GM12864 (cell line): ENCODE measurements around the gene GALNT17.

ENCODE experiments used
- DNase-seq: peaks from one replicate; pipeline ENCODE4 v3.0.0-alpha.2; 2011; ENCODE audit warnings: low read depth
- H3K4me3 ChIP-seq: 2 replicates; pipeline ENCODE4 v1.5.1; 2011; ENCODE audit warnings: mild to moderate bottlenecking, low read depth, low read length, control low read depth
- TF ChIP-seq, protein P1 (sequence below): IDR thresholded peaks from 2 replicates; pipeline ENCODE4 v1.5.1; 2011; ENCODE audit warnings: low read depth, mild to moderate bottlenecking, moderate library complexity, low read length, control low read depth, inconsistent platforms; ENCODE audit errors: missing control alignments

GALNT17 gene

DNA sequence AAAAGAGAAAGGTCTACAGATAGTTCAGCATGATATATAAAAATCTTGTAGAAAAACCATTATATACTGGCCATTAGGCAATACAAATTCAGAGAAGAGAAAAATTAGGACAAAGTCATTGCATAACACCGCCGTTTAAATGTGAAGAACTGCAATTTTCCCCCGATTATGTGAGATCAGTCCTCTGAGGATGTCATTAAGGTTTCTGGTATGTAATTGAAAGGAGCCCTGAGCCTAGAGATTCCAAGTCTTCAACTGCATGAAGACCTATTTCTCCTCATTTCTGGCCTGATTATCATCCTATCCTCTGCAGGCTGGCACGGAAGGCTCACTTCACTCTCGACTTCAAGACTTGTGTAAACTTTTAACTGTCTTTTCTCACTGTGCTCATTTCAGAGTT, 395.3 kb downstream of the GALNT17 start:
- no peak overlapping the region for H3K4me3 ChIP-seq
- TF ChIP-seq, protein P1, sequence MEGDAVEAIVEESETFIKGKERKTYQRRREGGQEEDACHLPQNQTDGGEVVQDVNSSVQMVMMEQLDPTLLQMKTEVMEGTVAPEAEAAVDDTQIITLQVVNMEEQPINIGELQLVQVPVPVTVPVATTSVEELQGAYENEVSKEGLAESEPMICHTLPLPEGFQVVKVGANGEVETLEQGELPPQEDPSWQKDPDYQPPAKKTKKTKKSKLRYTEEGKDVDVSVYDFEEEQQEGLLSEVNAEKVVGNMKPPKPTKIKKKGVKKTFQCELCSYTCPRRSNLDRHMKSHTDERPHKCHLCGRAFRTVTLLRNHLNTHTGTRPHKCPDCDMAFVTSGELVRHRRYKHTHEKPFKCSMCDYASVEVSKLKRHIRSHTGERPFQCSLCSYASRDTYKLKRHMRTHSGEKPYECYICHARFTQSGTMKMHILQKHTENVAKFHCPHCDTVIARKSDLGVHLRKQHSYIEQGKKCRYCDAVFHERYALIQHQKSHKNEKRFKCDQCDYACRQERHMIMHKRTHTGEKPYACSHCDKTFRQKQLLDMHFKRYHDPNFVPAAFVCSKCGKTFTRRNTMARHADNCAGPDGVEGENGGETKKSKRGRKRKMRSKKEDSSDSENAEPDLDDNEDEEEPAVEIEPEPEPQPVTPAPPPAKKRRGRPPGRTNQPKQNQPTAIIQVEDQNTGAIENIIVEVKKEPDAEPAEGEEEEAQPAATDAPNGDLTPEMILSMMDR = no peak
- no peak for DNase-seq

DNA sequence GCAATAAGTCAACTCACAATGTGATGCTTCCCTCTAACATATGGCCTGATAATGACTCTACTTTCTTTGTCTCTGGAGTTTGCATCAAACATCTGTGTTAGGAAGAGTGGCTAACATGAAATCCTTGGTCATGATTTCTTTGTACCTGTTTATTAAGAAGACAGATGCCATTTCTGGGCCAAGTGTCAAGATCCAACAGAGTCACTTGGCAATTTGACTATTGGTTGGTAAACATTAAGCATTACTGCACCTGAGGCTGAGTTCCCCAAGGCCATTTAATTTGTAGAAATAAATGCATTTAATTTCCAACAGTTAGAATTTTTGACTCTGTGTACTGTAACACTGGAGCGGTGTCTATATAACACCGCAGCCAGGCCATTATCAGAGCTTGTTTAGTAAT, 403.7 kb downstream of the GALNT17 start:
- TF ChIP-seq, protein P1 = no peak
- no peak for DNase-seq
- H3K4me3 ChIP-seq = no peak overlapping the region

DNA sequence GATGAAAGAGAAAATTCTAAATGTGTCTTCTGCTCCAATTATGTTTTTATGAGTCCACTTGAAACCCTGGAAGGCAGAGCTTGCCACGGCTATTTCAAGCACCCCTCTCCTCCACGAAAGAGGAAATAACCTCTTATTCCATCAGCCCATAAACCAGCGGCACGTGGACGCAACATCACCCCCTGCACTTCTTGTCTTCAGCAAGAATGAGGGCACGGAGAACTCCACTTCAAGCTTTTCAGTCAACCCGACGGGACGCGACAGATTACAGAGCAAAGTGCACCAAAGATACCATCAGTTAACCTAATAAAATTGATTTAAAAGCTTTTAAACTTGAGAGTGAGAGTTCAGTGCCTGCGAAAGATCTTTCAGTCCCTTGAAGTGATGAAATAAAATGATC, 406.3 kb downstream of the GALNT17 start:
- TF ChIP-seq, protein P1 = no peak
- H3K4me3 ChIP-seq = no peak overlapping the region
- DNase-seq = no peak

DNA sequence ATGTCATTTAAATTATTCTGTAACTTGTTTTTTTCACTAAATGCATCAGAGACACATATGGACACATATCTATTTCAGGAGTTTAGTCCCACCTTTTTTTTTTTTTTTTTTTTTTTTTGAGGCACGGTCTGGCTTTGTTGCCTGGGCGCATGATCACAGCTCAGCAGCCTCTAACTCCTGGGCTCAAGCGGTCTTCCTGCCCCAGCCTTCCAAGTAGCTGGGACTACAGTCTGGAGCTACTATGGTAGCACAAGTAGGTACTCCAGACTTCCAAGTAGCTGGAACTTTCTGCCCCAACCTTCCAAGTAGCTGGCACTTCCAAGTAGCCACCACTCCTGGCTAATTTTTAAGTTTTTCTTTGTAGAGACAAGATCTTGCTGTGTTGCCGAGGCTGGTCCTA, 407.7 kb downstream of the GALNT17 start:
- no peak overlapping the region for H3K4me3 ChIP-seq
- no peak for DNase-seq
- TF ChIP-seq, protein P1 = no peak

GRCh38 chr7:71541707-71542353, 409.9 kb downstream of the GALNT17 start:
- DNase-seq = no peak
- TF ChIP-seq, protein P1 = no peak
- no peak overlapping the region for H3K4me3 ChIP-seq

GRCh38 chr7:71543396-71543795, 411.5 kb downstream of the GALNT17 start:
- H3K4me3 ChIP-seq = no peak overlapping the region
- DNase-seq = no peak
- TF ChIP-seq, protein P1 = no peak

GRCh38 chr7:71544816-71545215, 412.9 kb downstream of the GALNT17 start:
- no peak overlapping the region for H3K4me3 ChIP-seq
- TF ChIP-seq, protein P1 = no peak
- no peak for DNase-seq
